Fibroblast of skin of abdomen (primary cell): ENCODE measurements around the gene BTBD9.
A peak's percentile ranks its signal among the peaks of the same experiment; 100 is the strongest.
"Not testable (repeated sequence)": the region's sequence is repeated elsewhere in the genome, so short reads cannot be mapped to it uniquely, and the experiment has no call there.

Experiments used
- DNase-seq: peaks from one replicate; pipeline ENCODE4 v3.0.0-alpha.2; 2013

The BTBD9 gene

DNA sequence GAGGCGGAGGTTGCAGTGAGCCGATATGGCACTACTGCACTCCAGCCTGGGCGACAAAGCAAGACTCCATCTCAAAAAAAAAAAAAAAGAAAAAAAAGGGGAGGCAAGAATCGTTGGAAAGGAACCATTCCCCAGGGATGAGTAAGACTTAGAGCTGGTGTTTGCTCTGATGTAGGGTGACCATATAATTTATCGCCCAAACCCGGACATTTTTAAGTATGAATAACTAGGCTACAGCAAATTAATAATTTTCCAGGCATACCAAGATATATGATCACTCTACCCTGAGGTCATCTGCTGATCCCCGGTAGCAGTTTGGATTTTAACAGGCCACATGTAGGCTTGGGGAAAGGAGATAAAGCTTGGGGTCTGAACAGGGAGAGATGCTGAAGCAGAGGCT is 260.9 kb downstream of the BTBD9 start:
- peak; percentile 82 for DNase-seq

DNA sequence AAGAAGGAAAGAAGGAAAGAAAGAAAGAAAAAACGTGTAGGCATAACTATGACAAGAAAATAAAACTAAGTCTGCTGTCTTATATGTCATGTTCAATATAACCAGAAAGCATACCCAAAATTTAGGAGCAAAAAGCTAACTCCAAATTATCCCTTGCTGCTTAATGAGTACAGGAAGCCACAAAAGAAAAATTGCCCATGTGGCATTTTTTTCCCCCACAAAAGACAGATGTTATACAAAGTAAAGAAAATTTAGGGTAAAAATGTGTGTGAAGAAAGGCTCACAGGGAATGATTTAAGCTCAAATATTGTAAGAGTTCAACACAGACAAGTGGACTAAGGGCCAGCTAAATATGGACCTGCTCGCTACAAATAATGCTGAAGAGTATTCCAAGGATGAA is 263.8 kb downstream of the BTBD9 start:
- DNase-seq: no peak

DNA sequence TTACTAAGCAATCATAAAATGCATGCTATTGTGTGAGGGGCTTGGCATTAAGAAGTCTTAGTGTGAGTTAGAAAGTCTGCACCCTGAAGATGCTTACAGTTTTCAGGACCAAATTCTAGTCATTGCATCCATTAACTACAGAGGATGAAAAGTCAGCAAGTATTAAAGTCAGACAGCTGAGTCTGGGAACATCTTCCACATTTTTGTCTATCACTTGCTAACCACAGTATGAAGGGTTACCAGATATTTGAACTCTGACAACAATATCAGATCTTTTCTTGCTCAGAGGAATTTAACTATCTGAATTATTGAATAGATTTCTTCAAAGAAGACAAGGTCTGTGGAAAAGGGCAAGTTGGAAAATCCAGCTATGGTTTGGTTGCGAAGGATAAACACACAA is 264.4 kb downstream of the BTBD9 start:
- DNase-seq: peak; percentile 46

DNA sequence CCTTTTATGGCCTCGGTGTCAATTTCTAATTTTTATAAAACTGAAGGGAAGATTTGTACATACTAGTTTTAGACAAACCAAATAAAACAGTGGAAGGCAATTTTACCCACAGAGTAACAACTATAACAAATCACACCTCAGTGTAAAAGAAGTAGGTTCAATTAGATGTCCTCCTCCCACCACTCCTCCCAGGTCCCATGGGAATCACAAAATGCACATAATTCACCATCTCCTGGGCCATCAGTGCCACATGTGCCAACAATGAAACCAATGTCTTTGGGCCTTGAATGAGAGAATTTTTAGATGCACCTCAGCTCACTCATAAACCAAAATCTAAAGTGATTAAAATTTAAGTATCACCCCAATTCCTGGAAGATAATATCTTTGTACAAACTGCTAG is 267.8 kb downstream of the BTBD9 start:
- DNase-seq: no peak

DNA sequence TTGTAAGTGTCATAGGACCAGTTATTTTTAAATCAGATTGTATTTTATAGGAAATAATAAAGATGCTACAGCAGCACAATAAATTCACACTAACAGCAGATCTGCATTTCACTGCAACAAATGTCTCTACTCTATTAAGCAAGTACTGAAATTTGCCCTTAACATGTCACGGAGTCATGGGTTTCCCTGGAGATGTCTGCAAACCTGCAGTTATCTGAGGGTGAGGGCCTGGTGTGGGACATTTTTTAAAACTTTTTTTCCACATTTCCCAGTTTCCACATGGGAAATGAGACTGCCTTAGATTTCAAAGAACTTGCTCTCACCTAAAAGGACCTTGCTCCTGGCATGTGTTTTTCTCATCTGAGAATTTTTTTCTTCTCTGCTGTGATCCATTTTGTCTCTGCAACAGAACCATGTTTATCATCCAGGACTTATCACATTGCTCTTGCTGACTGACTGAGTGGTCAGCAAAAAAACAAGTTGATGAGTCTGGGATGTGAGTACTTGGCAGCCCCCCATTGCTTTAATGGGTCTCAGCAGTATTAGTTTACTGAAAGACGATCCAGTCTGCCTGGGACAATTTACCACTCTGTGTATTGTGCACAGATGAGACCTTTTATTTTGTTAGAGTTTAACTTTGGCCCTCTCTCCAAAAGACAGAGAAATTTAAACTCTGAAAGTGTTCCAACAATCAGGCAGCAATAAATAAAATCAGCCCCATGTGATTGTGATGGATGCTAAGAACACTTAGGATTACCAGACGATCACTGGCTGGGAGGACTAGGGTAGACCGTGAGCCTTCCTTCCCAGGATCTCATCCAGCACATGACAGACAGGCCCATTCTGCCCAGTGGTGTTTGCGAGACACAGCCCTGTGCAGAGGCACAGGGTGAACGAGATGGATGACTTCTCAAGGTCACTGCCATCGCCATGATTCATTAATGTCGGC is 268.8 kb downstream of the BTBD9 start:
- peak; percentile 26 for DNase-seq

DNA sequence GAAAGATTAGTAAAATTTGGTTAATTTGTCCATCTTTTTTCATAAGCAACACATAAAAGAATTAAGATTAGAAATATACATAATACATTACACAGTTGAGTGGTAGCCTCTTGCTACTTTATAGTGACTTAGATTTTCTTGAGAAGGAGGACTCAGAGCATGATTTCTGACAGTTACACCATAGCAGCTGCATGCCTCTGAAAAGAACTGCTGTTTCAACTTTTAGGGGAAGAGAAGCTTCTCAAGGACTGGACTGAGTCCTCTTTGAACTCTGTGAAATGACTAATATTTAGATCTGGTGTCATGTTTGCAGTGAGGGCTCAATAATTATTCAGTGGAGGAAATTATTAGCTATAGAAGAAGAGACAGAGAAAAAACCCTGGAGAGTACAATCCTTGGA is 272.5 kb downstream of the BTBD9 start:
- DNase-seq: peak; percentile 40

DNA sequence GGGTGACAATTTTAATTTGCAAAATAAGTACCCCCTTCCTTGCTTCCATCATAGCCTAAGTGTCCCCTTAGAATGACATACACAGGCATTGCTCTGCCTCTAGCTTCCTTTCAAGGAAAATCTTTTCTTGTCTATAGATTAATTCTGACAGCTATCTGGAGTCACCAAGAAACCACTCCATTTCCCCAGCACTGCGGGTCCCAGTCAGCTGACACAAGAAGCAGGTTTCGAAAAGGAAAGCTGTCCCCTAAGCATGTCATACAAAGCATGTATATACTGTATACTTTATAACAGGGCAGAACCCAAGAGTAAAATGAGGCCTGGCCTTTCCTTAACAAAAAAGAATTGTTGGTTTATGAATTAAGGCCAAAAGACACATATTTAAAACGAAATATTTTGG is 273.5 kb downstream of the BTBD9 start:
- DNase-seq: no peak

DNA sequence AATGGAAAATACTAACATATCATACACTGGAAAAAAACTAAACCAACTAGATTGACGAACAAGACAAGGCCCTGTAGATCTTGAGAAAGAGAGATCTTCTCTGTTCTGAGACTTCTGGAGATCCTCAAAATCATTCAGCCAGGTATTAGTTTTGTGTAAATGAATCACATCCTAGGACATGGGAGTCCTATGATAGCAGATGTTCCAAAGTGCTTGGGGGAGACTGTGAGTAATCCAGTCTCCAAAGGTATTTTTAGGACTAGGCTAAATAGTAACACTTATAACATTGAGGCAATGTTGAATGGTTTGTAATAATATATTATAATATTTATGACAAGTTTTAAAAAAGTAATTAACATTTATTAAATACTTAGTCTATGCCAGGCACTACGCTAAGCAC is 275.0 kb downstream of the BTBD9 start:
- DNase-seq: no peak

DNA sequence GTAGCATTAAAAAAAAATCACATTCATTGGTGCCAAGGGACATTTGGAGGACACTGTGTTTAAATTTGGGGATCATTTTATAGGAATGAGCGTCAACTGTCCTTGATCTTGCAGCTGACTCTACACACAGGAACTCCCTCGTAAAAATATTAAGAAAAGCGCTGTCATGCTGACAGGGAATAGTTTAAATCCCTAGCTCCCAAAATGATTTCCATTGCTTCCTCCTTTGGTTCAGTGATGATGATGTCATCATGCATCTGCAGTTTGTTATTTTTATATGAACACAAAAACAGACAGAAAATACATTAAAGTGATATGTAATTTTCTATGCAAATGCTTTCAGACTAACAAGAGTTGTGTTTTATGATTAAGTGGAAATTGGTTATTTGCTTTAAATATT is 275.6 kb downstream of the BTBD9 start:
- DNase-seq: peak; percentile 37

DNA sequence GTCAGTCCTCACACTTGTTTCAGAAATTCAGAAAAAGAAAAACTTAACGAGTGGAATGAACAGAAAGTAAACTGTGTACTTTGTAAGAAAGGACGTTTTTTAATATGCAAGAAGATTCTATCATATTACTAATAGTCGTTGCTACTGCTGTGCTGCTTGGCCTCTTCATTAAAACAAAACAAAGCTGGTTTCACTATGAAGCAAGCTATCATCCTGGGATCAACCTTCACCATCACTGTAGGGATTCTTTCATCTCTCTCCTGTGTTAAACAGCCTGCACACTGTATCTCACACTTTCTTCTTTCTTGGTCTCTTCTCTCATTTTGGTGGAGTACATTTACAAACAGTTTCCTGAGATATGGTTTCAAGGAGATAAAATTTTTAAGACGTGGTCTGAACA is 284.2 kb downstream of the BTBD9 start:
- DNase-seq: no peak

DNA sequence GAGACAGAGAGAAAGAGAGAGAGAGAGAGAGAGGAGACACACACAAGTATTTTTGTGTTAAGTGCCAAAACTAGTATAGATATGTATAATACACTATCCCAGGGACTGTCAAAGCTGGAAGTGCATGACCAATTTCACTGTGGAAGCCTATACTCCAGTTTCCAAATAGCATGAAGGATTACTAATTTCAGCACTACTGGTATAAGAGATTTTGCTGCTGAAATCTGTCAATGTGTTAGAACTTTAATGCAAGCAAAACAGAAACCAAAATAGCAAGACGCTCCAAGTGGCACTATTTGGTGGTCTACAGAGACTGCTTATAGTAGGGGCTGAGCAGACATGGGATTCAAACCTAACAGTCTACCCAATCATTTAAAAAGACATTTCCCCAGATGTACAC is 284.8 kb downstream of the BTBD9 start:
- DNase-seq: peak; percentile 25

DNA sequence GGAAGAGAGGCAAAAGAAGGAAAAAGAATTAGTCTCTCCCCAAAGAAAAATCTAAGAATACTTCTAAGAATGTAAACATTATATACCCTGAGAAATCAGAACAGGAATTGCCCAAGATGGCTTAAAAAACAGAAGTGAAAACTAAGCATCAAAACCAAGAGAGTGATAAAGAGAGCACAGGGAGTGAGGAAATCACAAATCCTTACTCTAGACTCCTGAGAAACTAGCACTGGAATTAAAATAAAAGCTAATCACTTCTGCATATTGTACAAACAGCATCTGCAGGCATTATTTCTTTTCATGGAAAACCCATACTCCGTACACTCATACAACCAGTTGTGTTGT is 285.7 kb downstream of the BTBD9 start:
- no peak for DNase-seq

DNA sequence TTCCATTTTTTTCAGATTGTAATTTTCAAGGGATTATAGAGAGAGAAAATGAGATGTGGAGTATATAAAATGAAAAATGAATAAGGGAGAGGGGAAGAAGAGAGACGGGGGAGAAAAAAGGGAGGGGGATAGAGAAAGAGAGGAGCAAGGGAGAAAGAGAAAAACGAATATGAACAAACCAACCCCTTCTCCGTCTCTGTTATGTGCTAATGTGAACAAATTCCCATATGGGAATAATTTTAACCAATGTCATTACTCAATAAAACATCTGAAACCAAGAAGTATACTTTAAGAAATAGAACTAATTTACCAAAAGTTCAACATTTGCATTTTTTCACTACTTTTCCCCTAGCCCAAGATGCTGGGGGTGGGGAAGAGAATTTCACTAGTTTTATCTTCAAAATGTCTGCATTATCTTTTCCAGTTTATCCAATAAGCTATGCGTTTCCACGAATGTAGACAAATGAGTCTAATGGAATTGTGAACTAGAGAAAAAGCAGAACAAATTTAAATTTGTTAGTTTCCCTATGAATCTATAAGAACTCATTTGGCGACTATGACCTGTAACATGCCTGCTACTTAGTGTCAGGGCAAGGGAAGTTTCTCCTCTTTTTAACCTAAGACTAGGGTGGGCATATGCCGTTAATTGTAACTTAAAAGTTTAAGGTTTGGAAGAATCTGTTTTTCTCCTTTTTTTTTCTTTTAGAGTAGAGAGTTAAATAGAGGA is 286.3 kb downstream of the BTBD9 start:
- DNase-seq: peak; percentile 60

DNA sequence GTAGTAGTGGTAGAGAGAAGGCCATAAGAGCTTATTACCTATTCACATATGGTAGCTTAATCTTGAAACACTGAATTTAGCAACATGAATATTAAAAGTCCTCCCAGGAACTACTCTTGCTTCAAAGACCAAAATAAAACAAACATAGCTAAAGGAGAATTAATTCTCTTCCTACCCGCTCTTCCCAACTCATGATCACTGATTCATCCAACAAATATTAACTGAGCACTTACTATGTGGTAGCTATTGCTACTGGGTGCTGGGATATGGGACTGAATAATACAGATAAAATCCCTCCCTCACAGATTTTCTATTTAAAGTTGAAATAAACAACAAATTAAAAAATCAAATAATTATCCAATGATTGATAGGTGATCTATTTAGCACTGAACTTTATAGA is 287.1 kb downstream of the BTBD9 start:
- peak; percentile 51 for DNase-seq

DNA sequence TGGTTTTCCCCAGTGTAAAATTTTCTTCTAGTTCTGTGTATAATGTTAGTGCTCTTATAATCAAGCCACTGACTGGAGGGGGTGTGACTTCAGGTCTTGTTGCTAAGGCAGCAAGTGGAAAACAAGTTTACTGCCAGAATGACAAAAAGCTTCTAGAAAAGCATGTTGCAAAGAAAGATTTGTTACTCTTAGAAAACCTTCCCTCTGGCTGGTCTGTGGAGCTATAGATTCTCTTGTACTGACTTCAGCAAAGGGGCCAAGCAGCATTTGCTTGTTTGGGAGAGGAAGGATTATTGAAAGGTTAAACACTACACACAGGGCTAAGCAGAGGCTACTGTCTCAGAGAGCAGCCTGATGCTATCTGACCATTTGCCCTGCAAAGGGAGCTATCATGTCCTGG is 288.8 kb downstream of the BTBD9 start:
- peak; percentile 88 for DNase-seq

DNA sequence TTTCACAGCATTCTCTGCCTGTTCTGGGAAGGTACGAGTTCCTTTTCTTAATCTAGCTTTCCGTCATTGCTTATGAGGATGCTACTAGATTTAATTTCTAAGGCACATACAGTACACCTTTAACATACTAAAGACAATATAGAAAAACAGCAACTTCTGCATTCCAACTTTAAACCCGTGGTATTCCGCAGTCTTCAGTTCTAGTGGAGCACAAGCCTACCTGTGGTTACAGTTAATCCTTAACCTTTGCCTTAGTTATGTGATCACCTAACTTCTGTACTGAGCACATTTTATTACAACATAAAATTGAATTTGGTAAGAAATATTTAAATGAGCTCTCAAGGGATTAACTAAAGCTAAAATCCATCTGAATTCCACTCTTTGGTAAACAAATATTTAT is 289.5 kb downstream of the BTBD9 start:
- no peak for DNase-seq

DNA sequence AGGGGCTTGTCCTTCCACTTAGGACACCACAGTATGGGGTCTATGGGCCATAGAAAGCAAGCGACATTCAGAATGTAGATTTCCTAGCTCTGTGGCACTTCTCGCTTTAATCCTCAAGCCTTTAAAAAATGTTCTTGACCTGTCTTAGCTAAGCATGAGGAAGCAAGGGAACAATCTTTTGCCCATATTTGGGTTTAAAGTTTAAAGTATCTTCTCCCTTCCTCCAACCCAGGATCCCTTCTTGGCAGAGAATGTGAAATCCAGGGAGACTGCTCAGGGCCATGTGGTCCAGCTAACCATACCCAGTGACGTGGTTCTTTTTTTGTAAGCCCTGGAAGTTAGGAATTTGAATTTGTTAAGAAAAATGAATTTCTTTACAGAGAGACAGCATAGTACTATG is 289.9 kb downstream of the BTBD9 start:
- peak; percentile 97 for DNase-seq

DNA sequence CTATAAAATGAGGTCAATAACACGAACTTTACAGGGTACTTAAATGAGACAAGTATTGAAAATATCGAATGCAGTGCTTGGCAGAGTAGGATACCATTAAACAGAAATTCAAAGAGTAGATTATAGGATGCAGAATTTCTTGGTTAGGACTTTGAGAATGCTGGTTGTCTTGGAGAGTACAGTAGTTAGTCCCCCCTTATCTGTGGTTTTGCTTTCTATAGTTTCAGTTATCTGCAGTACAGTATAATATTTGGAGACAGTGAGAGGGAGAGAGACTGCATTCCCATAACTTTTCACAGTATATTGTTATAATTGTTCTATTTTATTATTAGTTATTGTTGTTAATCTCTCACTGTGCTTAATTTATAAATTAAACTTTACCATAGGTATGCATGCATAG is 290.5 kb downstream of the BTBD9 start:
- no peak for DNase-seq

DNA sequence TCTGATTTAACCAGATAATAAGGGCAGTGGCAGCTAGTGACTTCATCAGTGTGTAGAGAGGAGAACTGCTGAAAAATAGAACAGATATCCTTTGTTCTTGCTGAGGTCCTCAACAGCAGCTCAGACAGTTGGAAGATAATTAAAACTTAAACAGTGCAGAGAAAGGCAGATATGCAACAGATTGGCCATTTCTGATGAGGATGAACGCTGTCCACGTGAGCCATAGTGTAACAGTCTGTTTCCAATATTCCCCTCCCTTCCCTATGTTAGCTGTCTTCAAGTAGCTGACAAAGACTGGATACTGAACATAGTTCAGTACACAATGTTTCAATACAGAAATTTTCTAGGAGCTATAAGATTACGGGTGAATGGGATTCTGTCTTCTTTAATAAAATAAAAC is 291.4 kb downstream of the BTBD9 start:
- no peak for DNase-seq

DNA sequence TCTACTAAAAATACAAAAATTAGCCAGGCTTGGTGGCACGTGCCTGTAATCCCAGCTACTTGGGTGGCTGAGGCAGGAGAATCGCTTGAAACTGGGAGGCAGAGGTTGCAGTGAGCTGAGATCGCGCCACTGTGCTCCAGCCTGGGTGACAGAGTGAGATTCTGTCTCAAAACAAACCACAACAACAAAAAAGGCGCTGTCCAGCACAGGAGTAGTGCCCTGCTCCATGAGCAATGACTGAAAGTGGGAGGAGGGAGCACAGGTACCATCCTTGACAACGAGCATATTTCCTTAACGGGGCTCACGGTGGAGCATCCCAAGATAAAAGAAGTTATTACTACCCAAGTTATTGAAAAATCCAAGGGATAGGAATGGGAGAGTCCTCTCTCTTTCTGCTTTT is 291.9 kb downstream of the BTBD9 start:
- not testable (repeated sequence) for DNase-seq

DNA sequence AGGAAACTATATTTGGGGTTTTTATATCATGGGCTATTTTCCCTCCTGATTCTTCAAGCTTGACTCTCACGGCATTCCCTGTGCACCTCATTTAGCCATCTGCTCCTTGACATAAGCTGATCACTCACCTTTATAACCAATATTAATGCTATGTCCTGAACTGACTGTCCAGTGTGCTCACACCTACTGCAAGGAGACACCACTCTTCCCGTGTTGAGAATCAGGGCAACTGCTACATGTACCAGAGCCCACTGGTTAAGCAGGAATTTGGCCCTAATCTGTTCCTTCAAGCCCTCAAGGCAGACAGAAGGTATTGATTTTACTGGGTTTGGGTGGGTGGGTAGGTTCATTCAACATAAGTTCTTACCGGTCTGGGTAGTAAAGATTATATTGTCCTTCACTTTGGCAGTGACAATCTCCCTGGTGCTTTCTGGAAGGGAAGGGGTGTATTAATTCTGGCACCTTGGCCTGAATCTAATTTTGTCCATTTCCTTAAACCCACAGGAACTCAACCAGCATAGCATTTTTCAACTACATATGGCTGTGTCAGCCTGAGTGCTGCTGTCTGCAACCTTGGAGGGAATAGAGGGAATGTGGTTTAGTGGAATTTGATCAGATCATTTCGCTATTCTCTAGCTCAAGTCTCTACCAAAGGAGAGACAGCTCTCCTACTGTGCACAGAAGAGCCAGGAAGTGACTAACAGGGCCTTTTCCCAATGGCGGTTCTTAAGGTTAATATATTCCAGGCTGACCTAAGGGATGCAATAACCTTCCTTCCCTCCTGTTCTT is 293.2 kb downstream of the BTBD9 start:
- peak; percentile 97 for DNase-seq

DNA sequence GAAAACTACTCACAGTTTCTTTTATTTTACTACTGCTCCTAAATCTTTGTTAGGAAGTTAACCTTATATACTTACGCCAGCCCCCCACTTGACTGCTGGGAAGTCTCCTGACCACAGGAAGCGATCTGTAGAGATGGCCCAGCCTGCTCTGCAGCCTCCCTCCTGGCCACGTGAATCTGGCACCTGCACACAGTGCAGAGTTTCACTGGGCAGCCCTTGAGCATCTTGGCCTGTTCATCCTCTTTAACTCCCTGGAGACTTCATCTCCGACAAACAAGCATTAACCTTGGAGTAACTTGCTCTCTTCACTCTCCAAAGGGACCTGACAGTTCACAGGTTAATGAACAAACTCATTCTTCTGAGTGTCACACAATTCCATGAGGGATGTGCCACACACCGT is 294.1 kb downstream of the BTBD9 start:
- no peak for DNase-seq

DNA sequence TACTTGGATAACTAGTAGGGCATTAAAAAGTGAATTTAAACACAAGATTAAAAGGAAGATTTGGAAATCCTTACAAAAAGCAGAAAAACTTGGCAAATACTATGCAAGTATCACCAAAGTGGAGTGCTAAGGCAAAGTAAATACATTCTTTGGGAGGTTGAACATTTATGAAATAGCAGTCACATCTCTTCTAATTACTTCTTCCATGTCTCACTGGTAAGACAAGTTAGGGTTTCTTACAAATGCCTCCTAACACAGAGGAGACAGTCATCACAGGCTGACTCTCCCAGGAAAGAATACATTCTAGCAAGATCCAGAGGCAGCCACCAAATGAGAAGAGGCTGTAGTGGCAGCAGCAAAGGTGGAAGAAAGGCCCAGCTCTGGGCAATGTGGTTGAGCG is 298.2 kb downstream of the BTBD9 start:
- DNase-seq: no peak
